Mesenchymal stem cell (in vitro differentiated cells and primary cell): ENCODE results near the gene GFY.
A peak's percentile ranks its signal among the peaks of the same experiment; 100 is the strongest.

ENCODE experiments used
- DNase-seq: peaks from one replicate; pipeline ENCODE4 v3.0.0-alpha.2; 2013
- H2AFZ ChIP-seq: one replicate; pipeline ENCODE4 v1.6.1; 2013; ENCODE audit warnings: low read depth, mild to moderate bottlenecking, control low read depth, inconsistent platforms, low read length, moderate library complexity
- H2AK5ac ChIP-seq: 2 replicates; pipeline ENCODE4 v1.6.1; 2013; ENCODE audit warnings: low read length, moderate library complexity, mild to moderate bottlenecking, inconsistent platforms; ENCODE audit not compliant: severe bottlenecking
- H2BK120ac ChIP-seq: one replicate; pipeline ENCODE4 v1.6.1; 2013; ENCODE audit warnings: low read depth, mild to moderate bottlenecking, inconsistent platforms, low read length, moderate library complexity
- H2BK12ac ChIP-seq, 2 experiments: one replicate each; pipeline ENCODE4 v1.6.1; 2013; ENCODE audit warnings: inconsistent platforms in 2 of 2, low read length in 2 of 2, mild to moderate bottlenecking in 2 of 2, moderate library complexity in 2 of 2, control low read depth in 1 of 2
- H2BK15ac ChIP-seq: one replicate; pipeline ENCODE4 v1.6.1; 2013; ENCODE audit warnings: mild to moderate bottlenecking, low read depth, inconsistent platforms; ENCODE audit not compliant: poor library complexity, severe bottlenecking
- H2BK5ac ChIP-seq: 2 replicates; pipeline ENCODE4 v1.6.1; 2013; ENCODE audit warnings: low read depth, mild to moderate bottlenecking, low read length, control low read depth, inconsistent platforms; ENCODE audit not compliant: poor library complexity, severe bottlenecking
- H3K14ac ChIP-seq, 2 experiments: one replicate each; pipeline ENCODE4 v1.6.1; 2013; ENCODE audit warnings: inconsistent platforms in 2 of 2, low read length in 2 of 2, control low read depth in 1 of 2, mild to moderate bottlenecking in 1 of 2, moderate library complexity in 1 of 2
- H3K18ac ChIP-seq, 2 experiments: one replicate each; pipeline ENCODE4 v1.6.1; 2013; ENCODE audit warnings: inconsistent platforms in 2 of 2, low read length in 2 of 2, control low read depth in 1 of 2, low read depth in 1 of 2, mild to moderate bottlenecking in 1 of 2
- H3K23ac ChIP-seq, 2 experiments: one replicate each; pipeline ENCODE4 v1.6.1; 2013; ENCODE audit warnings: inconsistent platforms in 2 of 2, low read length in 2 of 2, mild to moderate bottlenecking in 2 of 2, moderate library complexity in 2 of 2, control low read depth in 1 of 2
- H3K27ac ChIP-seq: 2 replicates; pipeline ENCODE4 v1.5.1; 2013; ENCODE audit warnings: mild to moderate bottlenecking, moderate library complexity, low read length, control low read depth, inconsistent platforms; ENCODE audit not compliant: poor library complexity, severe bottlenecking
- H3K27me3 ChIP-seq, 2 experiments: 2 replicates each; pipeline versions ENCODE4 v1.6.1 to v1.7.0; 2013; ENCODE audit warnings: low read length in 2 of 2, mild to moderate bottlenecking in 2 of 2, moderate library complexity in 2 of 2, control low read depth in 1 of 2, inconsistent platforms in 1 of 2; ENCODE audit not compliant: control insufficient read depth in 1 of 2, insufficient read depth in 1 of 2
- H3K36me3 ChIP-seq, 2 experiments: 2 replicates each; pipeline versions ENCODE4 v1.6.1 to v1.7.0; 2013; ENCODE audit warnings: low read length in 2 of 2, control low read depth in 1 of 2, inconsistent platforms in 1 of 2, low read depth in 1 of 2, mild to moderate bottlenecking in 1 of 2; ENCODE audit not compliant: insufficient read depth in 2 of 2, control insufficient read depth in 1 of 2
- H3K4ac ChIP-seq, 2 experiments: one replicate each; pipeline ENCODE4 v1.6.1; 2013; ENCODE audit warnings: inconsistent platforms in 2 of 2, low read length in 2 of 2, mild to moderate bottlenecking in 2 of 2, moderate library complexity in 2 of 2, control low read depth in 1 of 2, low read depth in 1 of 2
- H3K4me1 ChIP-seq: 2 replicates; pipeline ENCODE4 v1.6.1; 2013; ENCODE audit warnings: low read depth, low read length, control low read depth; ENCODE audit not compliant: control insufficient read depth, insufficient read depth
- H3K4me2 ChIP-seq: 2 replicates; pipeline ENCODE4 v1.6.1; 2013; ENCODE audit warnings: low read length, mild to moderate bottlenecking, inconsistent platforms; ENCODE audit not compliant: poor library complexity, severe bottlenecking
- H3K4me3 ChIP-seq, 2 experiments: 2 replicates each; pipeline versions ENCODE4 v1.5.1 to v1.7.0; 2013; ENCODE audit warnings: low read length in 2 of 2, mild to moderate bottlenecking in 2 of 2, control low read depth in 1 of 2, low read depth in 1 of 2; ENCODE audit not compliant: insufficient read depth in 1 of 2
- H3K79me1 ChIP-seq: replicated peaks from 2 replicates; pipeline ENCODE4 v1.6.1; 2013; ENCODE audit warnings: mild to moderate bottlenecking, control low read depth, low read length, inconsistent platforms; ENCODE audit not compliant: poor library complexity, severe bottlenecking
- H3K9ac ChIP-seq: 2 replicates; pipeline ENCODE4 v1.7.0; 2013; ENCODE audit warnings: mild to moderate bottlenecking, low read length, moderate library complexity
- H3K9me3 ChIP-seq: 2 replicates; pipeline ENCODE4 v1.7.0; 2013; ENCODE audit warnings: mild to moderate bottlenecking, low read length; ENCODE audit not compliant: control insufficient read depth
- H4K8ac ChIP-seq: one replicate; pipeline ENCODE4 v1.6.1; 2013; ENCODE audit warnings: inconsistent platforms, mild to moderate bottlenecking, low read length, moderate library complexity
- H4K91ac ChIP-seq: one replicate; pipeline ENCODE4 v1.6.1; 2013; ENCODE audit warnings: mild to moderate bottlenecking, low read length, inconsistent platforms
- WGBS: methylation state at CpG from one replicate; pipeline ENCODE4 v1.1.7; 2013; ENCODE audit warnings: mixed read lengths; 5-methylcytosine and 5-hydroxymethylcytosine counted together

Gene GFY

GRCh38 chr19:49427339-49427738 is 2.2 kb downstream of the GFY start:
- H3K4ac ChIP-seq: no peak overlapping the region
- WGBS: 86% methylated on average over 12 of the region's 12 CpGs
- no peak overlapping the region for H3K18ac ChIP-seq
- H2BK5ac ChIP-seq: no peak overlapping the region
- no peak overlapping the region for H2AFZ ChIP-seq
- H2BK15ac ChIP-seq: no peak overlapping the region
- H3K36me3 ChIP-seq: no peaks in the 10 kb centered on the region
- no peak overlapping the region for H2BK120ac ChIP-seq
- H3K4me1 ChIP-seq: peaks cover 18% of the 10 kb centered on the region
- no peak overlapping the region for H4K91ac ChIP-seq
- H3K4me3 ChIP-seq: no peak overlapping the region
- H3K27me3 ChIP-seq: peaks cover 88 to 96% of the 10 kb centered on the region in 2 experiments
- H3K27ac ChIP-seq: no peak overlapping the region
- H3K14ac ChIP-seq: no peak overlapping the region
- no peak overlapping the region for H2AK5ac ChIP-seq
- H3K79me1 ChIP-seq: no peaks in the 10 kb centered on the region
- H3K9me3 ChIP-seq: no peaks in the 10 kb centered on the region
- H2BK12ac ChIP-seq: no peak overlapping the region
- H4K8ac ChIP-seq: no peak overlapping the region
- no peak overlapping the region for H3K9ac ChIP-seq
- no peak overlapping the region for H3K23ac ChIP-seq
- no peak for DNase-seq
- no peak overlapping the region for H3K4me2 ChIP-seq

- H3K4me1 ChIP-seq: peaks cover 14% of the 10 kb centered on the region
- no peak overlapping the region for H3K4me3 ChIP-seq
- no peak overlapping the region for H2AFZ ChIP-seq
- no peak overlapping the region for H2AK5ac ChIP-seq
- no peak overlapping the region for H2BK15ac ChIP-seq
- no peak overlapping the region for H3K14ac ChIP-seq
- no peak overlapping the region for H3K18ac ChIP-seq
- H3K27me3 ChIP-seq: peaks cover 81 to 96% of the 10 kb centered on the region in 2 experiments
- no peaks in the 10 kb centered on the region for H3K36me3 ChIP-seq
- no peak overlapping the region for H3K27ac ChIP-seq
- no peak overlapping the region for H4K91ac ChIP-seq
- no peaks in the 10 kb centered on the region for H3K79me1 ChIP-seq
- 2% methylated on average over 44 of the region's 45 CpGs for WGBS
- H2BK5ac ChIP-seq: no peak overlapping the region
- H3K9me3 ChIP-seq: no peaks in the 10 kb centered on the region
- H3K4ac ChIP-seq: no peak overlapping the region
- no peak overlapping the region for H2BK12ac ChIP-seq
- no peak overlapping the region for H3K9ac ChIP-seq
- H2BK120ac ChIP-seq: no peak overlapping the region
- peak overlapping the region; percentile 64 for H3K4me2 ChIP-seq
- no peak overlapping the region for H4K8ac ChIP-seq
- no peak for DNase-seq
- no peak overlapping the region for H3K23ac ChIP-seq
These were observed 2.8 kb downstream of the GFY start for GRCh38 chr19:49427855-49428546.

DNA sequence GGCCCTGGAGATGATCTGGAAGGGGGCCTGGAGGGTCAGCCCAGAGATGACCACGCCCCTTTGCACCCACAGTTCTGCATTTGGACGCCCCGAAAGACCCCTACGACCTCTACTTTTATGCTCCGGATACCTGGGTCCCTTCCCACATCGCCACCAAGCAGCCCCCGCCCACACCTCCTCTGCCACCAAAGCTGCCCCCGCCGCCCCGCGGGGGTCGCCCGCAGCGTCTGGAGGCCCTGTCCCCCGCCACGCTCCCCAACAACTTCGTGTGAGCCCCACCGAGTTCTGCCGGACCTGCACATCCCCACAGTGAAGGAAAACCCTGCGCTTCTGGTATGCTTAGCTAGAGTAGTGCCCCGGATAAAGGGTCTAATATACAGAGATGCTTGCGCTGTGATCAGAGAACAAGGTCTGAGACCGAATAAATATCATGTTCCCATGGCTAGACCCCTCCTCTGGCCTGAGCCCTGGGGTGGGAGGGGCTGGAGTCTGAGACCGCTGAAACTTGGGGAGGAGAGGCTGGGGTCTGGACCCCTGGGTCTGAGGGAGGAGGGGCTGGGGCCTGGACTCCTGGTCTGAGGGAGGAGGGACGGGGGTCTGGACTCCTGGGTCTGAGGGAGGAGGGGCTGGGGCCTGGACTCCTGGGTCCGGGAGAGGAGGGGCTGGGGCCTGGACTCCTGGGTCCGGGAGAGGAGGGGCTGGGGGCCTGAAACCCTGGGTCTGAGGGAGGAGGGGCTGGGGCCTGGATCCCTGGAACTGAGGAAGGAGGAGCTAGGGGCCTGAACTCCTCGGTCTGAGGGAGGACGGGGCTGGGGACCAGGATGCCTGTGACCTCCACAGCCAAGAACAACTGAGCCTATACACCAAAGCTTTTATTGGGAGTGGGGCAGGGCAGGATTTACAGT is 3.6 kb downstream of the GFY start:
- Histone ChIP-seq H2BK5ac (no peak overlapping the region), H2BK15ac (no peak overlapping the region), H3K27me3 (peaks cover 79 to 92% of the 10 kb centered on the region in 2 experiments), H2AFZ (no peak overlapping the region), H3K23ac (no peak overlapping the region), H4K91ac (no peak overlapping the region), H3K4me3 (no peak overlapping the region), H3K4me2 (peak overlapping the region; percentile 64), H3K4ac (no peak overlapping the region), H2BK12ac (no peak overlapping the region), H4K8ac (no peak overlapping the region), H3K27ac (no peak overlapping the region), H3K18ac (no peak overlapping the region), H3K36me3 (no peaks in the 10 kb centered on the region), H2BK120ac (no peak overlapping the region), H3K79me1 (no peaks in the 10 kb centered on the region), H2AK5ac (no peak overlapping the region), H3K9me3 (no peaks in the 10 kb centered on the region), H3K14ac (no peak overlapping the region), H3K9ac (no peak overlapping the region), H3K4me1 (peaks cover 10% of the 10 kb centered on the region)
- no peak for DNase-seq
- WGBS: 25% methylated on average over 27 of the region's 29 CpGs

GRCh38 chr19:49430172-49430677 is 5.0 kb downstream of the GFY start:
- Histone ChIP-seq H4K91ac (no peak overlapping the region), H2BK120ac (no peak overlapping the region), H2BK12ac (no peak overlapping the region), H3K18ac (no peak overlapping the region), H4K8ac (no peak overlapping the region), H3K27me3 (peaks cover 69 to 78% of the 10 kb centered on the region in 2 experiments), H2AFZ (no peak overlapping the region), H3K79me1 (no peaks in the 10 kb centered on the region), H2BK15ac (no peak overlapping the region), H3K4ac (no peak overlapping the region), H3K4me1 (peaks cover 10% of the 10 kb centered on the region), H3K23ac (no peak overlapping the region), H3K14ac (no peak overlapping the region), H2AK5ac (no peak overlapping the region), H3K4me3 (no peak overlapping the region), H3K9me3 (no peaks in the 10 kb centered on the region), H3K9ac (no peak overlapping the region), H3K27ac (no peak overlapping the region), H3K4me2 (no peak overlapping the region), H2BK5ac (no peak overlapping the region), H3K36me3 (no peaks in the 10 kb centered on the region)
- 86% methylated on average over 9 of the region's 9 CpGs for WGBS
- DNase-seq: no peak
